HepG2 (cell line): ENCODE results near the gene SP1. TPM values are rescaled to one million over a fixed set of nuclear protein-coding genes. Genes with fewer than 3 reads are reported as not detected.
"Not testable (repeated sequence)": the region's sequence is repeated elsewhere in the genome, so short reads cannot be mapped to it uniquely, and the experiment has no call there.

Source experiments
- ATAC-seq: fragments of 200-7000 bp; cut with Tn5 transposase; 3 replicates; pipeline ENCODE4 v1.9.1; 2020; ENCODE audit warnings: mild to moderate bottlenecking, moderate library complexity
- BruUV-seq: library from RNA; stranded (reverse); fragments of 400-500 nt; replicated peaks from 2 replicates; lab custom pipeline; 2021; lab: Mats Ljungman, UMichigan
- CTCF ChIA-PET: fragments of 300-600 bp; formaldehyde crosslinking; extraction: SDS; loops from one replicate; lab custom pipeline; 2021; ENCODE audit warnings: low total read pairs, inconsistent platforms, low intra/inter-chr PET ratio; lab: Yijun Ruan, JAX
- POLR2A ChIA-PET: fragments of 350-600 bp; sonication (Branson Sonifier 250); formaldehyde crosslinking; loops from one replicate; lab custom pipeline; 2020; ENCODE audit warnings: antibody characterized with exemption, inconsistent platforms; lab: Yijun Ruan, JAX
- DNase-seq: peaks from one replicate; pipeline ENCODE4 v3.0.0-alpha.2; 2015; ENCODE audit warnings: low spot score
- FAIRE-seq: peaks from 3 replicates; lab custom pipeline; 2011; peaks lifted over from hg19 to GRCh38; lab: Jason Lieb, UNC
- H2AFZ ChIP-seq: one replicate; pipeline ENCODE4 v1.6.1; 2011; ENCODE audit warnings: low read length, inconsistent platforms
- H3K27ac ChIP-seq: fragments of 300-600 bp; 3 replicates; pipeline ENCODE4 v1.8.0; 2011; ENCODE audit warnings: mixed run types, mild to moderate bottlenecking, mixed read lengths, low read length, inconsistent platforms; ENCODE audit not compliant: insufficient read depth; ENCODE audit errors: extremely low read length
- H3K27me3 ChIP-seq, 2 experiments: fragments of 200-600 bp in 1 of 2; 2 replicates in 1 of 2; 3 replicates in 1 of 2; pipeline versions ENCODE4 v1.6.0 to v1.8.0; 2011; ENCODE audit warnings: low read length in 2 of 2, mild to moderate bottlenecking in 2 of 2, moderate library complexity in 2 of 2, inconsistent platforms in 1 of 2; ENCODE audit not compliant: insufficient read depth in 2 of 2, control insufficient read depth in 1 of 2
- H3K36me3 ChIP-seq, 2 experiments: fragments of 200-600 bp in 1 of 2; replicated peaks in 1 of 2; 2 replicates in 1 of 2; 3 replicates in 1 of 2; pipeline versions ENCODE4 v1.5.1 to v1.8.0; 2011; ENCODE audit warnings: low read length in 2 of 2, inconsistent platforms in 1 of 2; ENCODE audit not compliant: insufficient read depth in 2 of 2, control insufficient read depth in 1 of 2
- H3K4me1 ChIP-seq: 2 replicates; pipeline ENCODE4 v1.5.1; 2012; ENCODE audit warnings: low read length, inconsistent platforms; ENCODE audit not compliant: insufficient read depth
- H3K4me2 ChIP-seq: 2 replicates; pipeline ENCODE4 v1.6.0; 2011; ENCODE audit warnings: low read depth, low read length, inconsistent platforms
- H3K4me3 ChIP-seq, 3 experiments: fragments of 200-600 bp in 1 of 3; sonication (generic), shearing (Covaris generic) in 1 of 3; replicated peaks in 1 of 3; 2 replicates each; pipeline ENCODE4 v1.5.1; 2011 to 2016; ENCODE audit warnings: low read length in 3 of 3, inconsistent platforms in 2 of 3, low read depth in 2 of 3, mild to moderate bottlenecking in 2 of 3, control low read depth in 1 of 3, mixed read lengths in 1 of 3; ENCODE audit not compliant: insufficient read depth in 1 of 3
- H3K79me2 ChIP-seq: one replicate; pipeline ENCODE4 v1.6.1; 2011; ENCODE audit warnings: low read length, inconsistent platforms; ENCODE audit not compliant: insufficient read depth
- H3K9ac ChIP-seq: 2 replicates; pipeline ENCODE4 v1.6.0; 2011; ENCODE audit warnings: mild to moderate bottlenecking, low read depth, low read length, inconsistent platforms; ENCODE audit not compliant: insufficient read depth
- H3K9me3 ChIP-seq: 2 replicates; pipeline ENCODE4 v1.5.1; 2012; ENCODE audit warnings: mild to moderate bottlenecking, low read length
- H4K20me1 ChIP-seq: 2 replicates; pipeline ENCODE4 v1.6.0; 2011; ENCODE audit warnings: inconsistent platforms, mild to moderate bottlenecking, low read length, moderate library complexity; ENCODE audit not compliant: insufficient read depth
- RBM22 ChIP-seq: fragments of 200-400 bp; formaldehyde crosslinking; optimal IDR thresholded peaks from 2 replicates; pipeline ENCODE3; 2017; ENCODE audit warnings: mild to moderate bottlenecking, low read length, moderate library complexity
- WGBS: methylation state at CpG from one replicate; pipeline ENCODE4 v1.1.6; 2017; ENCODE audit warnings: low lambda C conversion rate; 5-methylcytosine and 5-hydroxymethylcytosine counted together
- in situ Hi-C: cut with HindIII; loops from 2 replicates; pipeline ENCODE4 v1.10.0; 2017; ENCODE audit warnings: low pct_unique_long_range_greater_than_20kb; ENCODE audit not compliant: extremely low pct_ligation_motif_present
- intact Hi-C: fragments of 100-400 bp; cut with micrococcal nuclease; formaldehyde crosslinking; loops from one replicate; pipeline ENCODE4 v1.10.0; 2022; ENCODE audit not compliant: unreplicated experiment
- polyA plus RNA-seq, 8 experiments: library from polyadenylated mRNA; depleted of rRNA in 3 of 8; stranded (reverse) in 7 of 8; unstranded in 1 of 8; fragments of >200 nt; fragmentation: Illumina TruSeq in 4 of 8; extraction: Trizol in 4 of 8; gene quantifications; 2 replicates each; pipeline versions ENCODE4 v1.2.1 to v1.2.3, GENCODE V29; 2011 to 2016; ENCODE audit warnings: low read depth in 4 of 8, missing spikeins in 1 of 8, mixed read lengths in 1 of 8; ENCODE audit not compliant: insufficient read depth in 1 of 8
- total RNA-seq, 5 experiments: library from RNA; depleted of rRNA; stranded (reverse); fragments of >200 nt; fragmentation: Illumina TruSeq; extraction: Trizol; gene quantifications; 2 replicates each; pipeline ENCODE4 v1.2.3, GENCODE V29; 2016; ENCODE audit warnings: low read depth in 1 of 5
- TF ChIP-seq, protein P1 (sequence below): sonication (generic); formaldehyde crosslinking; IDR thresholded peaks from 2 replicates; pipeline ENCODE4 v1.4.0; 2020; ENCODE audit warnings: mild to moderate bottlenecking, missing genetic modification reagents

Gene SP1
- total and polyA plus RNA-seq, 2 of the 13 experiments (the other 11 are each of a cell fraction or from before 2014, with no cell fraction given) = 26.5 to 27.5 TPM

DNA sequence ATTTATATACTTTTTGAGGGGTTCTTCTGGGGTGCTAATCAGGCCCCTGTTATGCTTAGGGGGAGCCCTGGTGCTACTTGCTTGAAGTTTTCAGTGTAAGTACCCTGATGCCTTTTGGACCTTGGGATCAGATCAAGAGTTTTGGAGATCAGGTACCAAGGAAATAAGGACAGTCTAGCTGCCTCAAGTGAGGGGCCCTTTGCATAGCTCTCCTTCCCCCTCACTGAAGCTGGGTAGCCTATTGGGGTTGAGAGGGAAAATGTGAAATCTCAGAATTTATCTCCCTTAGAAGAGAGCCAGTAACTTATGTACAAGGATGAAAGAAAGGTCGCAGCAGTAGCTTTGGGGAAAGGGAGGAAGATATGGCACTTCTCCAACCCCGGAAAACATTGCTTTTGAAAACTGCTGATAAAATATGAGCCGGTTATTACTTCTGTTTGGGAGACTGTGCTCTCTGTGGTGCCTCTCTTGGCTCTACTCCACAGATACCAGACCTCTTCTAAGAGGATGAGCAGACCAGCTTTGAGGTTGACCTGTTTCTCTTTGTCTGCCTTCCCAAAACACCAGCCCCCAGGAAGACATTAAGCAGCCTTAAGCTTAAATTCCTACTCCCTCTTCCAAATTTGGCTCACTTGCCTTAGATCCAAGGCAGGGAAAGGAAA, 34.9 kb downstream of the SP1 start:
- Histone ChIP-seq H3K4me3 (no peak overlapping the region), H3K4me1 (peaks cover 29% of the 10 kb centered on the region), H3K9me3 (no peaks in the 10 kb centered on the region), H3K4me2 (no peak overlapping the region), H3K36me3 (peaks cover 8 to 21% of the 10 kb centered on the region in 2 experiments; a peak in 4 of 5 replicates), H3K27me3 (no peaks in the 10 kb centered on the region), H4K20me1 (no peaks in the 10 kb centered on the region), H3K9ac (no peak overlapping the region), H3K79me2 (no peaks in the 10 kb centered on the region), H2AFZ (no peak overlapping the region), H3K27ac (no peak overlapping the region)
- 81% methylated on average over 3 of the region's 3 CpGs for WGBS
- CTCF ChIA-PET = no interaction called here
- no peak for DNase-seq
- FAIRE-seq = no peak
- TF ChIP-seq RBM22 = peak; percentile 64
- TF ChIP-seq, protein P1, sequence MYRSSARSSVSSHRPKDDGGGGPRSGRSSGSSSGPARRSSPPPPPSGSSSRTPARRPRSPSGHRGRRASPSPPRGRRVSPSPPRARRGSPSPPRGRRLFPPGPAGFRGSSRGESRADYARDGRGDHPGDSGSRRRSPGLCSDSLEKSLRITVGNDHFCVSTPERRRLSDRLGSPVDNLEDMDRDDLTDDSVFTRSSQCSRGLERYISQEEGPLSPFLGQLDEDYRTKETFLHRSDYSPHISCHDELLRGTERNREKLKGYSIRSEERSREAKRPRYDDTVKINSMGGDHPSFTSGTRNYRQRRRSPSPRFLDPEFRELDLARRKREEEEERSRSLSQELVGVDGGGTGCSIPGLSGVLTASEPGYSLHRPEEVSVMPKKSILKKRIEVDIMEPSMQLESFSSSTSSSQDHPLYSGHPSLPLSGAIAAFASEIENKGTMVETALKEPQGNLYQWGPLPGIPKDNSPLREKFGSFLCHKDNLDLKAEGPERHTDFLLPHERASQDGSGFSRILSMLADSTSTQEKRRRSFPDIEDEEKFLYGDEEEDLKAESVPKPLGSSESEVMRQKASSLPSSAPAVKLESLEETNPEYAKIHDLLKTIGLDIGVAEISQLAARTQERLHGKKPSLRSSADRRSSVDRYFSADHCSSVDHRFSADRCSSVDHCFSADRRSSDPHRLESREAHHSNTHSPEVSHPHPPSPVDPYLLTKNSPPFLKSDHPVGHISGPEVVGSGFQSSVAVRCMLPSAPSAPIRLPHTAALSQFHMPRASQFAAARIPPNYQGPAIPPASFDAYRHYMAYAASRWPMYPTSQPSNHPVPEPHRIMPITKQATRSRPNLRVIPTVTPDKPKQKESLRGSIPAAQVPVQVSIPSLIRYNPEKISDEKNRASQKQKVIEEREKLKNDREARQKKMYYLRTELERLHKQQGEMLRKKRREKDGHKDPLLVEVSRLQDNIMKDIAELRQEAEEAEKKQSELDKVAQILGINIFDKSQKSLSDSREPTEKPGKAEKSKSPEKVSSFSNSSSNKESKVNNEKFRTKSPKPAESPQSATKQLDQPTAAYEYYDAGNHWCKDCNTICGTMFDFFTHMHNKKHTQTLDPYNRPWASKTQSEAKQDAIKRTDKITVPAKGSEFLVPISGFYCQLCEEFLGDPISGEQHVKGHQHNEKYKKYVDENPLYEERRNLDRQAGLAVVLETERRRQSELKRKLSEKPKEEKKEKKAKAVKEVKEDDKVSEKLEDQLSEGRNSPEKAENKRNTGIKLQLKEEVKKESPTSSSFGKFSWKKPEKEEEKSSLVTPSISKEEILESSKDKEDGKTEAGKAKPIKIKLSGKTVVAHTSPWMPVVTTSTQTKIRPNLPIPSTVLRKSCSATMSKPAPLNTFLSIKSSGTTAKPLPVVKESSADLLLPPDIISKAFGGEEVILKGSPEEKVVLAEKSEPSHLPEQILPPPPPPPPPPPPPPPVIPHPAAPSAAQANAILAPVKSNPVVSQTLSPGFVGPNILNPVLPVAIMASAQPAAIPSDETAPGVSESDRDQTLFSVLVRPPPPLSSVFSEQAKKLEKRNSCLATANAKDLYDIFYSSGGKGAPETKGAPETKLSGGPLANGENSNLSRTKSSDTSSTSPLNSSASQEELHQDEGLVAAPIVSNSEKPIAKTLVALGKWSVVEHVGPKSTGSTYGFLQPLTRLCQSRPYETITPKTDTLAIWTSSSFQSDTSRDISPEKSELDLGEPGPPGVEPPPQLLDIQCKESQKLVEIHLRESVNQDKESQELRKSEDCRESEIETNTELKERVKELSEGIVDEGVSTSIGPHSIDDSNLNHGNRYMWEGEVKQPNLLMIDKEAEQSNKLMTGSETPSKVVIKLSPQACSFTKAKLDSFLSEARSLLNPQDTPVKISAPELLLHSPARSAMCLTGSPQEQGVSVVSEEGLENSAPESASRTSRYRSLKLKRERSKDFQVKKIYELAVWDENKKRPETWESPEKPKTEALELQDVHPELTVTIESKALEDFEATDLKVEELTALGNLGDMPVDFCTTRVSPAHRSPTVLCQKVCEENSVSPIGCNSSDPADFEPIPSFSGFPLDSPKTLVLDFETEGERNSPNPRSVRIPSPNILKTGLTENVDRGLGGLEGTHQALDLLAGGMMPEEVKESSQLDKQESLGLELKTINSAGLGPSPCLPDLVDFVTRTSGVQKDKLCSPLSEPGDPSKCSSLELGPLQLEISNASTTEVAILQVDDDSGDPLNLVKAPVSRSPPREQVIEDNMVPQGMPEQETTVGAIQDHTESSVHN (CRISPR knock-in tag) = no peak
- in situ Hi-C loops = no loop called here
- POLR2A ChIA-PET = no interaction called here
- BruUV-seq = no TSS peak
- intact Hi-C loops = no loop called here
- ATAC-seq = no peak

DNA sequence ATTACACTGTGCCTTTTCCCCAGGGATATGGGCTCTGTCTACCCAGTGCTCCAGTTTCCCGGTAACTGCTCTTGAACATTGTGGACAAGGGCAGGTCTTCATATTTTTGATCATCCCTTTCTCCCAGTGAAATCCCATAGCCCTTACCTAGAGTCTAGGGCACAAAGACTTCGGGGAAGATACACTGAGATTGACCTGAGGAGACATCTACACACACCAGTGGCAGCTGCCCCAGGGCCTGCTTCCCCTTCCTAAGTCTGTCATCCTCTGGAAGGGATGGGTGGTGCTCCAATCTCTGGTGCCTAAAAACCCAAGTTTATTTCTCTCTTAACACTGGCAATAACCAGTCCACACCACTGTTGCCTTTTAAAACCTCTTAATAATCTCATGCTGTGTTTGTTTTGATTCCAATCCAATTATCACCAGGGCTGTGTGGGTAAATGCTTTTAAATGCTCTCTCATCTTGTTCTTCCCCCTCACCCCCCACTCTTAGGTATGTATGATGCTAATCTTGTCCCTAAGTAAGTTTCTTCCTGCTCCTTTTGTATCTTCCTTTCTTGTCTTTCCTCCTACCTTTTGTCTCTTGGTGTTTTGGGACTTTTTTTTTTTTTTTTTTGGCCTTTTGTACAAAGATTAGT, 35.9 kb downstream of the SP1 start:
- H3K27me3 ChIP-seq, in situ Hi-C loops, H4K20me1 ChIP-seq, FAIRE-seq, H3K27ac ChIP-seq, H3K4me3 ChIP-seq, H3K9ac ChIP-seq, BruUV-seq, H3K79me2 ChIP-seq, intact Hi-C loops, CTCF ChIA-PET, H2AFZ ChIP-seq, DNase-seq, H3K4me2 ChIP-seq, ATAC-seq, POLR2A ChIA-PET, H3K9me3 ChIP-seq: not testable (repeated sequence)
- WGBS = 95% methylated on average over 2 of the region's 2 CpGs
- peaks cover 39% of the 10 kb centered on the region for H3K4me1 ChIP-seq
- peaks cover 5 to 18% of the 10 kb centered on the region in 2 experiments; a peak in 4 of 5 replicates for H3K36me3 ChIP-seq
